Activated naive CD4-positive, alpha-beta T cell treated with anti-CD3 and anti-CD28 coated beads, Interleukin-2, amount 50 U/mL, for 24 hours (primary cell): ENCODE results near the gene SORCS2.

ENCODE experiments used
- H3K27ac Mint-ChIP-seq: one replicate; pipeline ENCODE4 v1.8.0; 2021; ENCODE audit warnings: mild to moderate bottlenecking, mixed read lengths
- H3K27me3 Mint-ChIP-seq: one replicate; pipeline ENCODE4 v1.8.0; 2021; ENCODE audit warnings: mixed read lengths
- H3K36me3 Mint-ChIP-seq: one replicate; pipeline ENCODE4 v1.8.0; 2021; ENCODE audit warnings: mixed read lengths
- H3K4me1 Mint-ChIP-seq: one replicate; pipeline ENCODE4 v1.8.0; 2021; ENCODE audit warnings: mixed read lengths
- H3K4me3 Mint-ChIP-seq: one replicate; pipeline ENCODE4 v1.8.0; 2021; ENCODE audit warnings: mild to moderate bottlenecking, mixed read lengths
- H3K9me3 Mint-ChIP-seq: one replicate; pipeline ENCODE4 v1.8.0; 2021; ENCODE audit warnings: mixed read lengths

Gene SORCS2

DNA sequence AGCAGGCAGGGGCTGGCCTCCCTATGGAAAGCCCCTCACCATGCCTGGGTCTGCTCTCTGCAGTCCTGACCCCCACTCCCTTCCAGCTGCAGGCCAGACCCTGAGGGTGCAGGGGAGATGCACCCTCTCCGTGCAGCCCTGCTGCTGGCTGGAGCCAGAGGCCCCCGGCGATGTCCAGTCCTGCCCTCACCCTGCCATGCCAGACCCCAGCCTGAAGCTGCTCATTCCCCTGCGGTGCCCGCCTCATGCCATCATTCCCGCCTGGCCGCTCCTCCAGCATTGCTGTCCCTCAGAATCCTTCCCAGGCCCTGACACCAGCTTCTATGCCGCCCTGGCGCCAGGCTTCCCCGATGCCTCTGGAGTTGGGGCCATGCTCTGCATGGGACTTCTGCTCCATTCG is 72.4 kb downstream of the SORCS2 start:
- H3K4me3 Mint-ChIP-seq: no peak overlapping the region
- H3K9me3 Mint-ChIP-seq: peaks cover 1% of the 10 kb centered on the region
- H3K27me3 Mint-ChIP-seq: peaks cover 3% of the 10 kb centered on the region
- no peaks in the 10 kb centered on the region for H3K36me3 Mint-ChIP-seq
- H3K4me1 Mint-ChIP-seq: no peaks in the 10 kb centered on the region
- no peak overlapping the region for H3K27ac Mint-ChIP-seq

- Mint-ChIP-seq H3K27ac (no peak overlapping the region), H3K27me3 (no peaks in the 10 kb centered on the region), H3K4me1 (no peaks in the 10 kb centered on the region), H3K4me3 (no peak overlapping the region), H3K36me3 (no peaks in the 10 kb centered on the region), H3K9me3 (no peaks in the 10 kb centered on the region)
Measured at GRCh38 chr4:7266525-7267292, 74.4 kb downstream of the SORCS2 start.

DNA sequence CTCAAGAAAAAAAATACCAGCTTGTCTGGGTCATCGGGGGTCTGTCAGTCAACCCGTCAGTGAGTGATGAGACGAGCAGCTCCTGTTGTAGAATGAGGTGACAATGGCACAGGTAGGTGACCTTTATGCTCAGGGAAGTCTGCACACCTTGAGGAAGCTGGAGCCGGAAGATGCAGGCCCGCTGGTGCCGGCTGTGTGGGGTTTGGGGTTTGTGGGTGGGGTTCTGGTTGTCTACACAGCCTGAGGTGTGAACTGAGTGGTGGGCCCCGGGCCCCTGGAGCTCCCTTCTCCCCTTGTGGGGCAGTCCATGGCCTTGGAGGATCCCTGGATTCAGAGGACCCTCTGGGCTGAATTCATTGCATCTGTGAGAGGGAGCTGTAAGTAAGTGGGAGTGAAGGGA is 75.5 kb downstream of the SORCS2 start:
- H3K36me3 Mint-ChIP-seq: no peaks in the 10 kb centered on the region
- H3K27ac Mint-ChIP-seq: no peak overlapping the region
- H3K4me3 Mint-ChIP-seq: no peak overlapping the region
- H3K27me3 Mint-ChIP-seq: no peaks in the 10 kb centered on the region
- H3K9me3 Mint-ChIP-seq: no peaks in the 10 kb centered on the region
- H3K4me1 Mint-ChIP-seq: no peaks in the 10 kb centered on the region

- H3K4me1 Mint-ChIP-seq: no peaks in the 10 kb centered on the region
- H3K27ac Mint-ChIP-seq: no peak overlapping the region
- no peaks in the 10 kb centered on the region for H3K9me3 Mint-ChIP-seq
- H3K36me3 Mint-ChIP-seq: no peaks in the 10 kb centered on the region
- no peaks in the 10 kb centered on the region for H3K27me3 Mint-ChIP-seq
- H3K4me3 Mint-ChIP-seq: no peak overlapping the region
Measured at GRCh38 chr4:7268941-7269340, 76.6 kb downstream of the SORCS2 start.

DNA sequence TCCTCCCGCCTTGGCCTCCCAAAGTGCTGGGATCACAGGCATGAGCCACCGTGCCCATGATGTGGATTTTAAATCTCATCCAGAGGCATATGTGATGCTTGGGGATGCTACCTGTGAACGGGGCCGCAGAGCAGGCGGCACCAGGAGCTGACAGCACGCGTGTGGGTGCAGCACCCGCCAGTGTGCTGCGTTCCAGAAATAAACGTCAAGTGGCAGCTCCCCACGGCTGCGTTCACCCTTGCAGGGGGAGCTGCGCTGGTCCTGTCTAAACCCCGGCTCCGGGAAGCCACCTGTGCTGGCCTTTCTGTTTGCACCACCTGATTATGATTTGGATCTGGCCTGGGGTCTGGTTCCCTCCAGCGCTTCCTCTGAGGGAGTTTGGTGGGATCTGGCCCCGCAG is 77.8 kb downstream of the SORCS2 start:
- no peak overlapping the region for H3K27ac Mint-ChIP-seq
- H3K27me3 Mint-ChIP-seq: no peaks in the 10 kb centered on the region
- no peaks in the 10 kb centered on the region for H3K36me3 Mint-ChIP-seq
- no peaks in the 10 kb centered on the region for H3K9me3 Mint-ChIP-seq
- H3K4me3 Mint-ChIP-seq: no peak overlapping the region
- no peaks in the 10 kb centered on the region for H3K4me1 Mint-ChIP-seq

DNA sequence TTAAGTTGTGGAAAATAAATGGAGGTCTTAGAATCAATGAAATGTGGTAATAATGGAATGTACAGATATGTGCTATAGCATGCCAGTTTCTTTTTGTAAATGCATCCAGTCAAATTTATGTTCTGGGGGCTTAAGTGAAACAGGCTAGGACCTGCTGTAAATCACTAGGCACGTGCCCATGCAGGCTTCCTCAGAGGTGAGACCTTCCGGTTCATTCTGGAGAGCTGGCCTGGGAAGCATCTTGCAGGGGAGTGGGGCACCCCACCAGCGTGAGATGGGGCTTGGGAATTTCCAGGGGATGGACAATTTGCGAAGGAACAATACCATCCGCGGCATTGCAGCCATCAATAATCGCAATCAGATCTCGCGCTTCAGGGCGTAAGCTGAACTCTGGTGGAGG is 80.1 kb downstream of the SORCS2 start:
- H3K9me3 Mint-ChIP-seq: no peaks in the 10 kb centered on the region
- H3K27me3 Mint-ChIP-seq: no peaks in the 10 kb centered on the region
- no peak overlapping the region for H3K4me3 Mint-ChIP-seq
- no peak overlapping the region for H3K27ac Mint-ChIP-seq
- no peaks in the 10 kb centered on the region for H3K4me1 Mint-ChIP-seq
- no peaks in the 10 kb centered on the region for H3K36me3 Mint-ChIP-seq

DNA sequence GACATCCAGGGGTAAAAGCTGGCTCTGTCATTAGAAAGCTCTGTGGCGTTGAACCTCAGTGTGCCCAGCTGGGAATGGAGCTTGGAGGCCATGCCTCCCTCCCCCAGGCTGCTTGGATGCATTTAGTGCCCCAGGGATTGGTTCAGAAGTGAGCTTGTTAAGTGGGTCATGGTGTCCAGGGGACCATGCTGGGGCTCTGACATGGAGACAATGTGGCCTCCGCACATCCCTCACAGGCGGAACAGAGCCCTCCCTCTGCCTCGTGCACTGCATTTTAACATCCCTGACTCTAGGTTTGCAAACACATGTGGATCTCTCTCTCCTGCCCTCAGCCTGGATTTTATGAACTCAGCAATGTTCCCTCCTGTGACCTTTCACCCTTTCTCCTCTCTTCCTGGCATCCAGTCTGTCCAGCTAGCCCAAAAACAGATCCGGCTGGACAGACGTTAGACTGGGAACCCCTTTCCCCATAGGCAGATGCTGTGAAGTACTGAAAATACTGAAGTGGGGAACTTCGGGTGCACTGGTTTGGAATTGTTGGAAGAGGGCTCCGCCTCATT is 81.5 kb downstream of the SORCS2 start:
- Mint-ChIP-seq H3K9me3 (no peaks in the 10 kb centered on the region), H3K27ac (no peak overlapping the region), H3K36me3 (no peaks in the 10 kb centered on the region), H3K4me3 (no peak overlapping the region), H3K4me1 (no peaks in the 10 kb centered on the region), H3K27me3 (no peaks in the 10 kb centered on the region)

DNA sequence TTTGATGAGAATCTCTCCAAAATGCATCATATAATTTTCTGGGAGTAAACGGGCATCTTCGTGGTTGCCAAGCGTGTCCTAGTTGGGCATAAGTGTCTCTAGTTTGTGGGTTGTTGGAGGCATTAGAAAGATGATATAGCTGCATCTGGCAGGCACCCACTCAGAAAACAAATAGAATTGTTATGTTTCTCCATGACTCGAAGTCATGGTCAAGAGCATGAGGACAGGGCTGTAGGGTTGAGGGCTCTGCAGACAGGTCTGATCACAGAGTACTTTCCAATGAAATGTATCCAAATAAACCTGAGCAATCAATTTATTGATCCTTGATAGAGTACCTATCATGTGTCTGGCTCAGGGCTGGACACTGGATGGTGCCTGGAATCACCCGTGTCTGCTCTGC is 82.7 kb downstream of the SORCS2 start:
- H3K9me3 Mint-ChIP-seq: no peaks in the 10 kb centered on the region
- H3K27ac Mint-ChIP-seq: no peak overlapping the region
- no peaks in the 10 kb centered on the region for H3K27me3 Mint-ChIP-seq
- H3K36me3 Mint-ChIP-seq: no peaks in the 10 kb centered on the region
- H3K4me3 Mint-ChIP-seq: no peak overlapping the region
- no peaks in the 10 kb centered on the region for H3K4me1 Mint-ChIP-seq

GRCh38 chr4:7275490-7276154 is 83.3 kb downstream of the SORCS2 start:
- Mint-ChIP-seq H3K27me3 (no peaks in the 10 kb centered on the region), H3K4me3 (no peak overlapping the region), H3K9me3 (no peaks in the 10 kb centered on the region), H3K36me3 (no peaks in the 10 kb centered on the region), H3K27ac (no peak overlapping the region), H3K4me1 (no peaks in the 10 kb centered on the region)

- Mint-ChIP-seq H3K27me3 (no peaks in the 10 kb centered on the region), H3K27ac (no peak overlapping the region), H3K4me1 (no peaks in the 10 kb centered on the region), H3K36me3 (no peaks in the 10 kb centered on the region), H3K4me3 (no peak overlapping the region), H3K9me3 (no peaks in the 10 kb centered on the region)
Measured at GRCh38 chr4:7276515-7276914, 84.2 kb downstream of the SORCS2 start.

GRCh38 chr4:7278071-7278765 is 85.9 kb downstream of the SORCS2 start:
- H3K36me3 Mint-ChIP-seq: no peaks in the 10 kb centered on the region
- H3K27ac Mint-ChIP-seq: no peak overlapping the region
- H3K4me1 Mint-ChIP-seq: no peaks in the 10 kb centered on the region
- no peaks in the 10 kb centered on the region for H3K27me3 Mint-ChIP-seq
- no peak overlapping the region for H3K4me3 Mint-ChIP-seq
- no peaks in the 10 kb centered on the region for H3K9me3 Mint-ChIP-seq

- Mint-ChIP-seq H3K36me3 (no peaks in the 10 kb centered on the region), H3K4me1 (no peaks in the 10 kb centered on the region), H3K27ac (no peak overlapping the region), H3K27me3 (no peaks in the 10 kb centered on the region), H3K4me3 (no peak overlapping the region), H3K9me3 (no peaks in the 10 kb centered on the region)
Measured at GRCh38 chr4:7278981-7279380, 86.6 kb downstream of the SORCS2 start.

GRCh38 chr4:7279902-7280301 is 87.6 kb downstream of the SORCS2 start:
- no peaks in the 10 kb centered on the region for H3K27me3 Mint-ChIP-seq
- no peak overlapping the region for H3K27ac Mint-ChIP-seq
- no peaks in the 10 kb centered on the region for H3K36me3 Mint-ChIP-seq
- H3K4me1 Mint-ChIP-seq: no peaks in the 10 kb centered on the region
- H3K4me3 Mint-ChIP-seq: no peak overlapping the region
- no peaks in the 10 kb centered on the region for H3K9me3 Mint-ChIP-seq

DNA sequence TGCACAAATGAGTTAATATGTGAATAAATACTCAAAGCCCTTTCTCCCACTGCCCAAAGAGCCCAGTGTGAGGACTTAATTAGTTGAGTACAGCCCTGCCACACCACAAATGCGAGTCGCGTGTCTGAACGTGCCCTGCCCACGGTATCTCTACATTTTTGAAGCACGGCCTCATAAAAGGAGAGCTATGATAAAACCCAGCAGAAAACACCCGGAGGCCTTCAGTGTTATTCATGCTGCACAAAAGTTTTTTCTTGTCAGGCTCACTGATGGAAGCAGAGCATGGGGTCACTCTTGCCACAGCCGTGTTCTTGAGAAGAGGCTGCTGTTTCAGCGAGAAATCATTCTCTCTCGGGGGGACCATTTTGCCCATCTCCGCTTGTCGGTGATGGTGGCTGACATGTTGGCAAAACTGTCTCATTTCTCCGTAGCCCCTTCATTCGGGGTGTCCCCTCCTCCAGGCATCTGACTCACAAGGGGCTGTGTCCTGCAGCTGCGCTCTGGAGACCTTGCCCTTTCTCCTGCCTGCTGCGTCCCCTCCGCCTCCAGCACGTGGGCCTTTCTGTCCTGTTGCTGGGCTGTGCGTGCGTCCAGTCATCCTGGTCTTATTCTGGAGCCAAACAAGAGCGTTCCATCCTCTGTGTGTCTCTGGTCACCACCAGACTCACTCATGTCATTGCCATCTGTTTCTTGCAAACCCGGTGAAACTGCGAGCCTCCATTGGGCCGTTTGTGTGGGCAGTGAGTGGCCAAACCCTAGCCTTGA is 88.8 kb downstream of the SORCS2 start:
- Mint-ChIP-seq H3K4me3 (no peak overlapping the region), H3K4me1 (no peaks in the 10 kb centered on the region), H3K27ac (no peak overlapping the region), H3K9me3 (no peaks in the 10 kb centered on the region), H3K36me3 (no peaks in the 10 kb centered on the region), H3K27me3 (peaks cover 2% of the 10 kb centered on the region)
